A549 (cell line): ENCODE measurements around the gene SPRR2E. TPM values are rescaled to one million over a fixed set of nuclear protein-coding genes. Genes with fewer than 3 reads are reported as not detected.
"Not testable (repeated sequence)": the region's sequence is repeated elsewhere in the genome, so short reads cannot be mapped to it uniquely, and the experiment has no call there.

Source experiments
- ATAC-seq, 2 experiments: fragments of 200-7000 bp in 1 of 2; fragments of >200 bp in 1 of 2; cut with Nextera tagmentation in 1 of 2; cut with Tn5 transposase in 1 of 2; 3 replicates each; pipeline versions ENCODE4 v1.8.0 to v1.9.1; 2018 to 2020; ENCODE audit warnings: mild to moderate bottlenecking in 1 of 2, moderate library complexity in 1 of 2
- CTCF ChIA-PET: fragments of 300-600 bp; sonication (Branson Sonifier 250); formaldehyde crosslinking; extraction: SDS; loops from one replicate; lab custom pipeline; 2021; ENCODE audit warnings: antibody characterized with exemption, inconsistent platforms; lab: Yijun Ruan, JAX
- POLR2A ChIA-PET: fragments of 350-600 bp; formaldehyde crosslinking; extraction: SDS; loops from one replicate; lab custom pipeline; 2021; ENCODE audit warnings: antibody characterized with exemption, inconsistent platforms; lab: Yijun Ruan, JAX
- DNase-seq, 2 experiments: peaks; one replicate each; pipeline versions ENCODE4 v3.0.0 to v3.0.0-alpha.2; 2011 to 2016; ENCODE audit warnings: low read depth in 1 of 2, low spot score in 1 of 2
- FAIRE-seq: peaks from 2 replicates; lab custom pipeline; 2011; peaks lifted over from hg19 to GRCh38; lab: Jason Lieb, UNC
- H3K27ac ChIP-seq, 2 experiments: fragments of >200 bp; sonication (Bioruptor Twin); formaldehyde crosslinking; 3 replicates each; pipeline ENCODE4 v1.5.1; 2016 to 2017
- H3K4me1 ChIP-seq: fragments of >200 bp; sonication (Bioruptor Twin); formaldehyde crosslinking; 3 replicates; pipeline ENCODE4 v1.6.1; 2016
- H3K4me2 ChIP-seq: fragments of >200 bp; sonication (Bioruptor Twin); formaldehyde crosslinking; 3 replicates; pipeline ENCODE4 v1.6.1; 2016
- H3K4me3 ChIP-seq: fragments of >200 bp; sonication (Bioruptor Twin); formaldehyde crosslinking; 3 replicates; pipeline ENCODE4 v1.5.1; 2016
- H3K9me3 ChIP-seq: fragments of >200 bp; sonication (Bioruptor Twin); formaldehyde crosslinking; 3 replicates; pipeline ENCODE4 v1.6.1; 2016
- CBX2 ChIP-seq: fragments of 200-600 bp; sonication (generic); IDR thresholded peaks from 2 replicates; pipeline ENCODE4 v1.6.1; 2016; ENCODE audit warnings: low read depth, mild to moderate bottlenecking, borderline replicate concordance
- CHD2 ChIP-seq: fragments of 150-350 bp; IDR thresholded peaks from 2 replicates; pipeline ENCODE4 v1.6.1; 2014; ENCODE audit warnings: low read length; ENCODE audit not compliant: partially characterized antibody
- CTCF ChIP-seq: fragments of >200 bp; sonication (Bioruptor Twin); formaldehyde crosslinking; IDR thresholded peaks from 3 replicates; pipeline ENCODE4 v1.5.1; 2016
- EHF ChIP-seq: fragments of 250-450 bp; sonication (Bioruptor Pico); IDR thresholded peaks from 2 replicates; pipeline ENCODE4 v1.5.0; 2020; ENCODE audit warnings: mild to moderate bottlenecking
- ELK1 ChIP-seq: fragments of 150-350 bp; IDR thresholded peaks from 2 replicates; pipeline ENCODE4 v1.6.1; 2014; ENCODE audit warnings: low read depth, mild to moderate bottlenecking, low read length
- FOSB ChIP-seq: fragments of 250-450 bp; sonication (Bioruptor Pico); IDR thresholded peaks from 2 replicates; pipeline ENCODE4 v1.5.0; 2020; ENCODE audit warnings: mild to moderate bottlenecking, moderate library complexity
- HDAC2 ChIP-seq: fragments of 200-600 bp; sonication (generic); IDR thresholded peaks from 2 replicates; pipeline ENCODE4 v1.6.1; 2016
- HEYL ChIP-seq: fragments of 250-450 bp; sonication (Bioruptor Pico); IDR thresholded peaks from 2 replicates; pipeline ENCODE4 v1.8.0; 2021; ENCODE audit warnings: mild to moderate bottlenecking, moderate library complexity
- HOXB5 ChIP-seq: fragments of 250-450 bp; sonication (Bioruptor Pico); IDR thresholded peaks from 2 replicates; pipeline ENCODE4 v1.5.0; 2020; ENCODE audit warnings: mild to moderate bottlenecking, moderate library complexity
- JUNB ChIP-seq: fragments of >200 bp; sonication (Bioruptor Twin); formaldehyde crosslinking; IDR thresholded peaks from 2 replicates; pipeline ENCODE4 v1.6.1; 2016
- KDM1A ChIP-seq: fragments of 200-600 bp; sonication (generic); IDR thresholded peaks from 2 replicates; pipeline ENCODE4 v1.6.1; 2016; ENCODE audit warnings: low read depth, mild to moderate bottlenecking
- KDM5A ChIP-seq: fragments of 200-600 bp; sonication (generic); IDR thresholded peaks from 2 replicates; pipeline ENCODE4 v1.6.1; 2016; ENCODE audit warnings: antibody characterized with exemption, mild to moderate bottlenecking
- MAFK ChIP-seq: fragments of 450-650 bp; IDR thresholded peaks from 2 replicates; pipeline ENCODE4 v1.6.1; 2014; ENCODE audit not compliant: partially characterized antibody
- MAZ ChIP-seq: fragments of 150-350 bp; IDR thresholded peaks from 2 replicates; pipeline ENCODE4 v1.6.1; 2014; ENCODE audit warnings: antibody characterized with exemption, low read depth, low read length, borderline replicate concordance
- MYC ChIP-seq: IDR thresholded peaks from 2 replicates; pipeline ENCODE4 v1.6.1; 2012; ENCODE audit warnings: mild to moderate bottlenecking, inconsistent platforms, low read length, improper control_type of control experiment, borderline replicate concordance
- PHF8 ChIP-seq: fragments of 200-600 bp; sonication (generic); IDR thresholded peaks from 2 replicates; pipeline ENCODE4 v1.6.1; 2016; ENCODE audit warnings: low read depth, mild to moderate bottlenecking, antibody characterized with exemption, moderate library complexity, borderline replicate concordance
- POLR2A ChIP-seq: IDR thresholded peaks from 2 replicates; pipeline ENCODE4 v1.6.1; 2012; ENCODE audit warnings: mild to moderate bottlenecking, low read length
- RFX5 ChIP-seq: fragments of 450-650 bp; IDR thresholded peaks from 2 replicates; pipeline ENCODE4 v1.7.1; 2014; ENCODE audit warnings: antibody characterized with exemption, mild to moderate bottlenecking, moderate library complexity
- WGBS: methylation state at CpG from one replicate; pipeline ENCODE4 v1.1.6; 2017; ENCODE audit errors: missing lambda C conversion rate; 5-methylcytosine and 5-hydroxymethylcytosine counted together
- polyA plus RNA-seq, 4 experiments: library from polyadenylated mRNA; depleted of rRNA in 3 of 4; stranded (reverse); fragments of >200 nt; fragmentation: RNase III in 1 of 4; extraction: RNeasy Plus Mini Kit Qiagen cat#74134 plus additional on column Dnase treatment in 1 of 4; gene quantifications; 2 replicates in 3 of 4; 3 replicates in 1 of 4; pipeline ENCODE4 v1.2.3, GENCODE V29; 2011 to 2017

Gene SPRR2E
- polyA plus RNA-seq, 2 of the 4 experiments (the other 2 are of a cell fraction) = not detected

GRCh38 chr1:153058826-153059784, 35.2 kb downstream of the SPRR2E start:
- 9% methylated on average over 6 of the region's 6 CpGs for WGBS
- DNase-seq (no peak), FAIRE-seq (peak; percentile 92), ATAC-seq (peak; percentile 43 to 47; a peak in 2 of 6 replicates)
- CTCF ChIA-PET = interaction anchor here (0.6 to 1.7 kb wide), 3 partner anchors 9 to 406 kb away, joined by 3 to 6 read pairs (median 3); no protein-coding TSS in a partner anchor
- TF ChIP-seq PHF8 (no peak), JUNB (no peak), EHF (CRISPR knock-in tag) (no peak), MAFK (no peak), MAZ (no peak), ELK1 (no peak)
- Histone ChIP-seq H3K4me1 (no peaks in the 10 kb centered on the region), H3K4me2 (no peak overlapping the region), H3K9me3 (no peaks in the 10 kb centered on the region), H3K27ac (no peak overlapping the region), H3K4me3 (no peak overlapping the region)
- POLR2A ChIA-PET = no interaction called here

GRCh38 chr1:153058154-153058553, 36.2 kb downstream of the SPRR2E start:
- H3K4me2 ChIP-seq = no peak overlapping the region
- ChIA-PET POLR2A (no interaction called here), CTCF (interaction anchor here (1.2 to 1.7 kb wide), 4 partner anchors 9 to 25 kb away, joined by 3 to 6 read pairs (median 3); no protein-coding TSS in a partner anchor)
- DNase-seq (peak in 1 of 2 experiments; percentile 10), FAIRE-seq (peak; percentile 28), ATAC-seq (peak in 1 of 2 experiments; percentile 65; a peak in 2 of 6 replicates)
- no peak overlapping the region for H3K4me3 ChIP-seq
- H3K27ac ChIP-seq = no peak overlapping the region
- H3K9me3 ChIP-seq = no peaks in the 10 kb centered on the region
- TF ChIP-seq CTCF (peak; percentile 12; the same call in 1 of the 3 replicates), KDM5A (no peak), RFX5 (no peak), MYC (no peak), POLR2A (no peak), FOSB (CRISPR knock-in tag) (no peak), MAFK (no peak), ELK1 (no peak)
- no peaks in the 10 kb centered on the region for H3K4me1 ChIP-seq
- WGBS = 3% methylated on average over 2 of the region's 2 CpGs

- H3K4me2 ChIP-seq = no peak within 1 kb of the TSS
- H3K4me3 ChIP-seq = no peak within 1 kb of the TSS
- DNase-seq = no peak
- CTCF ChIA-PET = interaction anchor here (1.2 to 1.3 kb wide), 3 partner anchors 9 to 26 kb away, joined by 3 read pairs; no protein-coding TSS in a partner anchor
- FAIRE-seq = peak; percentile 82
- no peak within 1 kb of the TSS for H3K27ac ChIP-seq
- no peak for ATAC-seq
- TF ChIP-seq HOXB5 (CRISPR knock-in tag) (no peak), KDM1A (no peak), HEYL (CRISPR knock-in tag) (no peak), MAZ (no peak), CHD2 (no peak), RFX5 (no peak), HDAC2 (no peak), CBX2 (no peak)
- TF ChIP-seq, all 56 proteins: peak for 0
- WGBS = 2% methylated on average over 2 of the region's 2 CpGs
- no peaks in the 10 kb centered on the region for H3K9me3 ChIP-seq
- H3K4me1 ChIP-seq = no peaks in the 10 kb centered on the region
- POLR2A ChIA-PET = no interaction called here
These were observed 37.0 kb downstream of the SPRR2E start, which contains the start of gene SPRR2A for GRCh38 chr1:153057375-153057774. Gene SPRR2A, minus strand, starts transcription at chr1:153057512. Its CDS starts 777 bp downstream, at chr1:153056735.

GRCh38 chr1:153056111-153056510, 38.2 kb downstream of the SPRR2E start:
- H3K4me3 ChIP-seq, CTCF ChIA-PET, DNase-seq, H3K27ac ChIP-seq, FAIRE-seq, H3K4me2 ChIP-seq, H3K4me1 ChIP-seq, POLR2A ChIA-PET, H3K9me3 ChIP-seq: not testable (repeated sequence)
- ATAC-seq = peak; percentile 45 to 54; a peak in 3 of 6 replicates
- 0% methylated on average over 3 of the region's 3 CpGs for WGBS
